Measurements from ENCODE around the gene DUSP8. TPM values are rescaled to one million over a fixed set of nuclear protein-coding genes. Genes with fewer than 3 reads are reported as not detected.
"Not testable (repeated sequence)": the region's sequence is repeated elsewhere in the genome, so short reads cannot be mapped to it uniquely, and the experiment has no call there.

The DUSP8 gene
- total RNA-seq, 1 experiment from 2014 or later = 4.4 TPM

DNA sequence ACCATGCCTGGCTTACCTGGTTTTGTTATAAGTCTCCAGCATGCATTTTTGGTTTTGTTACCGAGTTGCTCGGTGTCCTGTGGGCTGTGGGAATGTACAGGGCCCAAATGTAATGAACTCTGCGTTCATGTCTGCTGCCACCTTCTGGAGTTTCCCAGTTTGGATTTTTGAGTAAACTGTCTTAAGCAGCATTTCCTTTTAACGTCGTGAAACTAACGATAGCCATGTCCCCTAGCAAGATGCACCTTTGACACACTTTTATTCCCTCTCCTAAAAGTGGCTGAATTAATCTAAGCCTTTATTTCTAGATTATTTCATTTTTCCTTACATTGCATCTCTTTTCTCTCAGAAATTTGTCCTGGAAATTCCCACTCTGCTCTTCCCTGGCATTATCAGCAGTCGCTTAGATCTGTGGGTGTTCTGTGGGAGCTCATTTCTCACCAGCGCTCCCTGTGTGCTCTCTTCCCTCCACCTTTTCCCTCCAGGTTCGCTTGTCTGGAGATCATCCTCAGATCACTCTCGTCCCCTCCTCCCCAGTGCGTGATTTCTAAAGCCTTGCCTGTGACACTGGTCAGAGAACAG, 24.0 kb upstream of the DUSP8 start:
- not testable (repeated sequence) for H2BK120ac ChIP-seq (ENCODE audit: low read depth, low read length, poor library complexity, severe bottlenecking); H3K9me3 Mint-ChIP-seq; H4K20me1 ChIP-seq (ENCODE audit: control insufficient read depth, insufficient read depth, insufficient read length); H3K27ac ChIP-seq (ENCODE audit: insufficient read length, low read depth, low read length); H2AFZ ChIP-seq (ENCODE audit: low read length); H3T11ph ChIP-seq (ENCODE audit: low read length); H3K14ac ChIP-seq (ENCODE audit: insufficient read depth, low read length); DNase-seq; H3K36me3 Mint-ChIP-seq (ENCODE audit: insufficient read depth in 1 of 3, low read depth in 3 of 3); H3K23ac ChIP-seq (ENCODE audit: insufficient read length, low read depth, low read length); H2BK20ac ChIP-seq (ENCODE audit: low read depth, low read length, poor library complexity, severe bottlenecking); H4K91ac ChIP-seq (ENCODE audit: insufficient read length, low read depth, low read length); H2BK15ac ChIP-seq (ENCODE audit: low read depth, low read length); H4K5ac ChIP-seq (ENCODE audit: insufficient read length, low read depth, low read length); H2BK12ac ChIP-seq (ENCODE audit: insufficient read length, low read depth, low read length); H2AK5ac ChIP-seq (ENCODE audit: insufficient read length, low read length); H2BK5ac ChIP-seq (ENCODE audit: insufficient read length, low read length); H3K27me3 ChIP-seq (ENCODE audit: insufficient read depth, low read length); H3K4me1 ChIP-seq (ENCODE audit: insufficient read depth, low read length); H4K8ac ChIP-seq (replicated peaks; ENCODE audit: insufficient read length, low read depth, low read length); H3K23me2 ChIP-seq (ENCODE audit: insufficient read length, low read depth, low read length, poor library complexity, severe bottlenecking); H3K79me2 ChIP-seq (ENCODE audit: insufficient read depth, low read length); H3K4ac ChIP-seq (ENCODE audit: low read depth, low read length); H3K9me3 ChIP-seq (ENCODE audit: control insufficient read depth, low read depth, low read length); H3K79me1 ChIP-seq (ENCODE audit: insufficient read depth, low read depth, low read length, poor library complexity, severe bottlenecking); H3K56ac ChIP-seq (ENCODE audit: insufficient read length, low read depth, low read length)
- peaks cover 29 to 33% of the 10 kb centered on the region in 2 experiments for H3K4me1 Mint-ChIP-seq
- H3K4me3 Mint-ChIP-seq = peak overlapping the region; percentile 5 to 31; a peak in 3 of 5 replicates
- Histone ChIP-seq H3K18ac (ENCODE audit: insufficient read length, low read depth, low read length) (peak overlapping the region; percentile 29), H3K4me2 (ENCODE audit: insufficient read depth, insufficient read length, low read length) (peak overlapping the region; percentile 51), H3K9ac (ENCODE audit: extremely low read depth, insufficient read length, low read length) (peak overlapping the region; percentile 22)
- H3K27ac Mint-ChIP-seq = peak overlapping the region in 2 of 3 experiments; percentile 27 to 36; a peak in 2 of 7 replicates
- H3K27me3 Mint-ChIP-seq (ENCODE audit: low read depth) = peaks cover 77% of the 10 kb centered on the region
- WGBS (ENCODE audit: extremely low coverage, insufficient read length, low lambda C conversion rate) = no CpG with 5 or more reads among the region's 11 CpGs
